Chondrocyte (in vitro differentiated cells): ENCODE results near the gene LGALSL. TPM values are rescaled to one million over a fixed set of nuclear protein-coding genes. Genes with fewer than 3 reads are reported as not detected.

Experiments
- DNase-seq: peaks from one replicate; pipeline ENCODE4 v3.0.0; 2021; ENCODE audit warnings: mixed read lengths, low spot score
- H3K27ac Mint-ChIP-seq: one replicate; pipeline ENCODE4 v1.8.0; 2021; ENCODE audit warnings: mild to moderate bottlenecking, moderate library complexity, mixed read lengths; ENCODE audit not compliant: unreplicated experiment
- H3K27me3 Mint-ChIP-seq: 2 replicates; pipeline ENCODE4 v1.8.0; 2021; ENCODE audit warnings: low read depth, mixed read lengths
- H3K36me3 Mint-ChIP-seq: 2 replicates; pipeline ENCODE4 v1.8.0; 2021; ENCODE audit warnings: low read depth, mixed read lengths
- H3K4me1 Mint-ChIP-seq: 2 replicates; pipeline ENCODE4 v1.8.0; 2021; ENCODE audit warnings: low read depth, mild to moderate bottlenecking, mixed read lengths
- H3K4me3 Mint-ChIP-seq: one replicate; pipeline ENCODE4 v1.8.0; 2021; ENCODE audit warnings: mild to moderate bottlenecking, moderate library complexity, mixed read lengths; ENCODE audit not compliant: unreplicated experiment
- H3K9me3 Mint-ChIP-seq: 2 replicates; pipeline ENCODE4 v1.8.0; 2021; ENCODE audit warnings: low read depth, mixed read lengths
- CTCF ChIP-seq: fragments of 200-600 bp; sonication (generic); IDR thresholded peaks from 2 replicates; pipeline ENCODE4 v1.5.0; 2021; ENCODE audit warnings: antibody characterized with exemption, mild to moderate bottlenecking, moderate library complexity
- total RNA-seq: library from RNA; stranded (reverse); gene quantifications from 3 replicates; pipeline ENCODE4 v1.2.1, GENCODE V29; 2021

LGALSL gene
- total RNA-seq, 1 donor from 2014 or later: 25.0 TPM

GRCh38 chr2:64493788-64494187 lies 39.8 kb downstream of the LGALSL start:
- Mint-ChIP-seq H3K27me3 (peaks cover 10% of the 10 kb centered on the region), H3K27ac (no peak overlapping the region), H3K36me3 (no peaks in the 10 kb centered on the region), H3K4me1 (peaks cover 43% of the 10 kb centered on the region), H3K9me3 (no peaks in the 10 kb centered on the region), H3K4me3 (no peak overlapping the region)
- TF ChIP-seq CTCF: no peak
- no peak for DNase-seq

- no peak for DNase-seq
- no peaks in the 10 kb centered on the region for H3K9me3 Mint-ChIP-seq
- H3K27ac Mint-ChIP-seq: no peak overlapping the region
- no peaks in the 10 kb centered on the region for H3K36me3 Mint-ChIP-seq
- no peak overlapping the region for H3K4me3 Mint-ChIP-seq
- peaks cover 21% of the 10 kb centered on the region for H3K27me3 Mint-ChIP-seq
- no peak for TF ChIP-seq CTCF
- H3K4me1 Mint-ChIP-seq: peaks cover 19% of the 10 kb centered on the region
These were observed 44.5 kb downstream of the LGALSL start for GRCh38 chr2:64498438-64498837.

GRCh38 chr2:64500549-64500948 lies 46.6 kb downstream of the LGALSL start:
- Mint-ChIP-seq H3K9me3 (no peaks in the 10 kb centered on the region), H3K4me1 (peaks cover 3% of the 10 kb centered on the region), H3K27me3 (peaks cover 21% of the 10 kb centered on the region), H3K27ac (no peak overlapping the region), H3K4me3 (no peak overlapping the region), H3K36me3 (no peaks in the 10 kb centered on the region)
- no peak for DNase-seq
- no peak for TF ChIP-seq CTCF

- Mint-ChIP-seq H3K36me3 (no peaks in the 10 kb centered on the region), H3K4me1 (no peaks in the 10 kb centered on the region), H3K27me3 (peaks cover 21% of the 10 kb centered on the region), H3K4me3 (no peak overlapping the region), H3K9me3 (no peaks in the 10 kb centered on the region), H3K27ac (no peak overlapping the region)
- DNase-seq: no peak
- no peak for TF ChIP-seq CTCF
These were observed 48.0 kb downstream of the LGALSL start for GRCh38 chr2:64501946-64502345.

GRCh38 chr2:64502860-64503259 lies 48.9 kb downstream of the LGALSL start:
- no peak for DNase-seq
- Mint-ChIP-seq H3K4me3 (no peak overlapping the region), H3K36me3 (no peaks in the 10 kb centered on the region), H3K27ac (no peak overlapping the region), H3K27me3 (peaks cover 19% of the 10 kb centered on the region), H3K4me1 (no peaks in the 10 kb centered on the region), H3K9me3 (no peaks in the 10 kb centered on the region)
- no peak for TF ChIP-seq CTCF
